A172 (cell line): Measurements from ENCODE around the gene CD164L2. TPM values are rescaled to one million over a fixed set of nuclear protein-coding genes. Genes with fewer than 3 reads are reported as not detected.
A peak's percentile ranks its signal among the peaks of the same experiment; 100 is the strongest.
"Not testable (repeated sequence)": the region's sequence is repeated elsewhere in the genome, so short reads cannot be mapped to it uniquely, and the experiment has no call there.

Experiments
- DNase-seq: peaks from one replicate; pipeline ENCODE4 v3.0.0-alpha.2; 2015; ENCODE audit warnings: low spot score
- total RNA-seq: library from RNA; depleted of rRNA; stranded (reverse); fragments of >200 nt; shearing (Covaris generic); gene quantifications from 2 replicates; pipeline ENCODE4 v1.2.3, GENCODE V29; 2014

Gene CD164L2
- total RNA-seq, 1 experiment from 2014 or later: not detected

- not testable (repeated sequence) for DNase-seq
Observed at GRCh38 chr1:27384797-27385196, 1.7 kb upstream of the CD164L2 start.

DNA sequence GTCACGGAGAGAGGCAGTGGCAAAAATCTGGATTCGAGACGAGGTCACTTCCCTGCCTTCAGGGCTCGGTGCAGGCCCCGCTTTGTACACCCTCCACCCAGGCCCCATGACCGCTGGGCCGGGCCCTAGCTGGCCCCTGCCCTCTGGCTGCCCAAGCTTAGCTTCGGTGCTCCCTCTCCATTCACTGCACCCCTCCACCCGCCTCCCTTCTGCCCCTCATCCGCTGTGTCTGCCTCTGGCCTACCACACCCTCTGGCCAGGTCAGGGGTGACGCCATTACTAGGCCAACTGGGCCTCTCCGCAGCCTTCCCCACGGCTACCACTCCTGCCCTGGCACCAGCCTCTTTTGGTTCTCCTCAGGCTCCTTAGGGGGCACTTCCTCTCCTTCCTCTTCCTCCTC is 528 bp upstream of the CD164L2 start:
- DNase-seq: no peak

DNA sequence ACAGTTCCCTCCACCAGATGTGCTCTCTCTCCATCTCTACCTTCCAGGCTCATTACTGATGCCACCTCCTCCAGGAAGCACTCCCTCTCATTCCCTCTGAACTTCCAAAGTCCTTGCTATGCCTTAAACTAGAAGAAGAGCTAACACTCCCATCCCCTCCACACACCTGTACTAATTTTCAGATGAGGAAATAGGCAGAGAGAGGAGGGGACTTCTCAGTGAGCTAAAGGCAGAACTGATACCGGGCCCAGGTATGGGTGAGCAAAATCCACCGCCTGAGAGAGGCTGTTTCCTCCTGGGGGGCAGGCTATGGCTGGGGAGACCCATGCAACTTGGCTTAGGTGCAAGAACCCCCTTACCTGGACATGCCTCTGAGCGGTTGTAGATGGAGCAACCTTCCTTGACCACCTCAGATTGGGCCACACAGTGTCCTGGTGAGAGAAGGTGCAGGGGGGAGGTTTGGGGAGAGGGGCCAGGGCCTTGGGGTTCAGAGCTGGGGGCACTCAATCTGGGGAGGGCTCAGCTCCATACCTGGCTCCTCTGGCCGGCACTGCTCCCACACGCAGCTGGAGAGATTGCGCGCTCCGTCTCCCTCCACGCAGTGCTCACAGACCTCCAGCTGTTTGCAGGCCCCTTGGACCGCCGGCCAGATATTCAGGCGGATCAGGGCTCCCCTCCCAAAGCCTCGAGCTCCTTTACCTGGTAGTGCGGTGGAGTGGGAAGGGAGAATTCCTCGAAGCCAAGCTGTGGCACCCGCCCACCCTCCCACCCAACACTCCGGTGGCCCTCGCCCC is 967 bp downstream of the CD164L2 start:
- no peak for DNase-seq

DNA sequence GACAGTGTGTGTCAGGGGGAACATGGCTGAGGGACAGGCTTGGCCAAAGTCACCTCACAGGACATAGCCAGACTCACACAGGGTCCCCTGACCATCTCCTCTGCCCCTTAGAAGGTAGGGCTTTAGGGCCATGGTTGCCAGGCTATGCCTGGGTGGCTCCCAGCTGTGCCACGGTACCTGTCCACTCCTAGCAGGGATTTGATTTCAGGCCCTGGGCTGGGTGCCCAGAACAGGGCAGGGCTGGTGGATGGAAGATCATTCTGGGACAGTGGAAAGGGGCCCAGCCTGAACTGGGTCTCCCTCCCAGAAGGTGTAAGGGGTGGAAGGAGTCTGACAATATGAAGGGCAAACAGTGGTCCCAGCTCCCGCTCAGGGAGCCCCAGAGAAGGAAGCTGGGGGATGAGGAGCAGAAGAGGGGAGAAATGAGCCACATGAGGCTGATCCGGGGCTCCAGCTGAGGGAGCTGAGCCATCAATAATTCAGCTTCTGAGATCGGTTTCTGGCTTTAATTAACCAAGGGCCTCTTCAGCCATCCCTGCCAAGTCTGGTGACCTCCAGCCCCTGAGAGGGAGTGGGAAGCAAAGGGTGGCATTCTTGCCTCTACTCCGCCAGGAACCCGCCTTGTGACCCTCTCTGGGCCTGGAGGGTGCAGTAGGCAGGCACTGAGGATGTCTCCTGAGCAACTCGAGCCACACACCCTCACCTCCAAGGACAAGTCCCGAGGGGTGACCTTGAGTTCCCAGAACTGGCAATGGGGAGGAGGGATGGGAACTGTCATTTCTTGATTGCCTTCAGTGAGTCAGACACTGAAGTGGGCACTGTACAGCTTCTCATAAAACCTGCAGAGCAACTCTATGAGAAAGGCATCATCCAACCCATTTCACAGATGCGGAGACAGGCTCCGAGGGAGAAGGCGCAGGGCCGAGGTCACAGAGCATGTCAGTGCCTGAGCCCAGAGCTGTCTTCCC is 2.1 kb downstream of the CD164L2 start:
- no peak for DNase-seq

DNA sequence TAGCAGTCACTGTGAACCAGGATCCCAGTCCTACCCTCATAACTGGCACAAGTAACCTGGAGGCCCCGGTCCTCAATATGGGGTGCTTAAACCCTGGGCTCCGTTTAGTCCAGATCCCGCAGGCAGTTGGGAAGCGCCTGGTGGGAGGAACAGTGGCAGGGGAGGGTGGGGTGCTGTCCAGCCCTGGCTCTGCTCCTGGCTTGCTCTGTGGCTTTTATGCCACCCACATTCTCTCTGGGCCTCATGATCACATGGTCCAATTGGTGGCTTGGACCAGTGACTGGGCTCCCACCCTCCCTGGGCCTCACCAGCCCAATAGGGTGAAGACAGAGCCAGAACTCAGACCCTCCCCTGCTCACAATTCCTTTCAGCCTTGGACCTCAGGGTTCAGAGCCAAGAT is 2.9 kb downstream of the CD164L2 start:
- no peak for DNase-seq

- no peak for DNase-seq
Observed at GRCh38 chr1:27379564-27380122, 3.5 kb downstream of the CD164L2 start.

- no peak for DNase-seq
Observed at GRCh38 chr1:27377760-27378495, 5.2 kb downstream of the CD164L2 start.

GRCh38 chr1:27374362-27375086 is 8.6 kb downstream of the CD164L2 start, which contains the start of gene FCN3:
FCN3 (minus strand) TSS chr1:27374824; CDS start chr1:27374818, 6 bp downstream.
- DNase-seq: no peak

- no peak for DNase-seq
Observed at GRCh38 chr1:27372808-27373690, 10.1 kb downstream of the CD164L2 start.

GRCh38 chr1:27372022-27372807 is 10.9 kb downstream of the CD164L2 start:
- DNase-seq: no peak

DNA sequence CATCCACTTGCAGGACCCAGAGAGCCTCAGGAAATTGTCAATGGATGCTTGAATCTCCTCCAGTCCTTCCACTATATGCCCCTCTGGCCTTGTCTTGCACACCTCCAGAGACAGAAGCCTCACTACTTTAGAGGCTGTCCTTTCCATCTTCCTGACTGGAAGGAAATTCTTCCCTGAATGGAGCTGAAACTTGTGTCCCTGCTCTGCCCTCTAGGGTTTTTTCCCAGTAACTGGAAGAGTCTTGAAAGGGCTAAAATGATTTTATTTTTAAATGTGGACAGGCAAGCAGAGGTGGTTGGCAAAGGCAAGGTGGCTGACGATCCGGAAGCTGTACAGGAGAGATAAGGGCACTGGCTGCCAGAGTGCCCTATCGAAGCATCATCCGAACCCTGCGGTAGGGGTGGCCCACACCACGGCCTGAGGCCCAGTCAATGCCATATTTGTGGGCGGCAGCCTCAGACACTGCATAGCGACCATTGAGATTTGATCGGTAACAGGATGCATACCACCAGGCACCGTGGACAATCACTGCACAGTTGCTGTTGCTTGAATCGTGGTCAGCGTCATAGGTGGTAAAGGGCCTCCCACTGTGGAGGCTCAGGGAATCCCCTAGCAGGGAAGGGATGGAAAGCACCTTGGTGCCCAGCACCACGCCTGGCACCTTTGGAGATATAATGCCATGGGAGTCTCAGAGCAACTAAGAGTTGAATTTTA is 14.1 kb downstream of the CD164L2 start:
- DNase-seq: no peak

GRCh38 chr1:27367160-27367650 is 15.9 kb downstream of the CD164L2 start:
- DNase-seq: no peak

GRCh38 chr1:27366411-27367159 is 16.5 kb downstream of the CD164L2 start, which contains the start of gene MAP3K6:
MAP3K6 (minus strand) TSS chr1:27366961; CDS start chr1:27366597, 364 bp downstream.
- peak; percentile 66 for DNase-seq

DNA sequence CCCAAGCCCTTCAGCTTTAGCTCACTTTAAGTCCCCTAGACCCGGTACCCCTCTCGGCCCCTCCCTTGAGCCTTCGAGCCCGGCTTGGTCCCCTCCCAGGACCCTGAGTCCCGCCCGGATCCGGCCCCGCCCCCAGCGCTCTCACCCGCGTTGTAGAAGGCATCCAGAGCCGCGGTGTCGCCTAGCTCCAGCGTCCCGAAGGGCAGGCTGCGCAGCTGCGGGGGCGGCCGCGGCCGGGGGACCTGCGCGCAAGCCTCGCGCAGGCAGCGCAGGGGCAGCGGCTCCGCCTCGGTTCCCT is 17.1 kb downstream of the CD164L2 start:
- peak; percentile 31 for DNase-seq

DNA sequence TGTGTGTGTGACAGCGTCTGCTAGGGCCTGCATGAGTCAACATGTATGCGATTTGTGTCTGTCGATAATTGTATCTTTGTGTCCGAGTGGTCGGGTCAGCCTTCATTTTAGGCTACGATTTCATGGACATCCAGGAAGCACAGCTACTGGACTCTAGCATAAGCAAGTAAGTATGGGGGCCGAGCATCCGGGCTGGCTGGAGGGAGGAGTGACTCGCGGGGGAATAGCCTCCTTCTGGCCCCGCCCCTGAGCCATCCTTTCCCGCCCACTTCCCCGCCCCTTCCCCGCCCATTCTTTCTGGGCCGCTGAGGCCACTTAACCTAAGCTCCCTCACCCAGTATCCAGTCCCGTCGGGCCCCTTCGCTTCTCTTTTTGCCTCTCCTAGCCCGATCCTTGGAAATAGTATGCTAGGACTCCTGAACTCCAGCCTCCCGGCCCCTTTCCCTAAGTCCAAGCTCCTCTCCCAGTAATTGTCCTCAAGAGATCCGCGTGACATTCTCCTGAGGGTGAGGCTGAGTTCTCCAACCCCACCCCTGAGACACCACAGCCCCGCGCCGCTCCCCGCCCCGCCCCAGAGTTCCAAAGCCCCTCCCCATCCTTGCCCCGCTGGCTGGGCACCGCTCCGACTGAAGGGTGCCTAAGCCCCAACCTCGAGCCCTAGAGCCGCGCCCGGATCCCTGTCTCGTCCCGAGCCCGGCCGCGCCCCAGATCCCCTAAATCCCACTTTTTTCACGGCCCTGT is 17.6 kb downstream of the CD164L2 start:
- peak; percentile 72 for DNase-seq

GRCh38 chr1:27364696-27365371 is 18.3 kb downstream of the CD164L2 start:
- DNase-seq: no peak
